Endodermal cell (in vitro differentiated cells): ENCODE data around the gene KRTAP4-4. TPM values are rescaled to one million over a fixed set of nuclear protein-coding genes. Genes with fewer than 3 reads are reported as not detected.
"Not testable (repeated sequence)": the region's sequence is repeated elsewhere in the genome, so short reads cannot be mapped to it uniquely, and the experiment has no call there.

Experiments used
- DNase-seq: peaks from one replicate; pipeline ENCODE4 v3.0.0-alpha.2; 2017
- H3K27ac ChIP-seq: 2 replicates; pipeline ENCODE4 v1.5.1; 2013; ENCODE audit warnings: mild to moderate bottlenecking, low read depth, low read length, moderate library complexity
- H3K27me3 ChIP-seq: 2 replicates; pipeline ENCODE4 v1.6.1; 2013; ENCODE audit warnings: mild to moderate bottlenecking, low read length, moderate library complexity; ENCODE audit not compliant: insufficient read depth, control insufficient read depth, poor library complexity, severe bottlenecking
- H3K36me3 ChIP-seq: 2 replicates; pipeline ENCODE4 v1.7.0; 2013; ENCODE audit warnings: mild to moderate bottlenecking, low read length, moderate library complexity; ENCODE audit not compliant: control insufficient read depth, insufficient read depth
- H3K4me1 ChIP-seq: one replicate; pipeline ENCODE4 v1.7.0; 2013; ENCODE audit warnings: low read length; ENCODE audit not compliant: control insufficient read depth, insufficient read depth
- H3K4me3 ChIP-seq: 2 replicates; pipeline ENCODE4 v1.5.1; 2013; ENCODE audit warnings: mild to moderate bottlenecking, low read length, moderate library complexity
- H3K9ac ChIP-seq: 2 replicates; pipeline ENCODE4 v1.6.1; 2013; ENCODE audit warnings: mild to moderate bottlenecking, low read length, moderate library complexity; ENCODE audit not compliant: poor library complexity, severe bottlenecking; ENCODE audit errors: extremely low read depth
- H3K9me3 ChIP-seq: 2 replicates; pipeline ENCODE4 v1.6.1; 2013; ENCODE audit warnings: mild to moderate bottlenecking, low read length, moderate library complexity; ENCODE audit not compliant: control insufficient read depth
- H3K27ac Mint-ChIP-seq: 2 replicates; pipeline ENCODE4 v1.8.0; 2020; ENCODE audit warnings: mixed read lengths
- H3K27me3 Mint-ChIP-seq: 2 replicates; pipeline ENCODE4 v1.8.0; 2021; ENCODE audit warnings: mild to moderate bottlenecking, mixed read lengths; ENCODE audit not compliant: insufficient read depth
- H3K36me3 Mint-ChIP-seq: 2 replicates; pipeline ENCODE4 v1.8.0; 2020; ENCODE audit warnings: low read depth, mixed read lengths
- H3K4me1 Mint-ChIP-seq: 2 replicates; pipeline ENCODE4 v1.8.0; 2020; ENCODE audit warnings: mixed read lengths
- H3K4me3 Mint-ChIP-seq: 2 replicates; pipeline ENCODE4 v1.8.0; 2020; ENCODE audit warnings: mild to moderate bottlenecking, moderate library complexity, mixed read lengths
- H3K9me3 Mint-ChIP-seq: 2 replicates; pipeline ENCODE4 v1.8.0; 2020; ENCODE audit warnings: mild to moderate bottlenecking, mixed read lengths
- WGBS, 2 experiments: methylation state at CpG; one replicate each; pipeline versions ENCODE4 v1.1.5 to v1.1.7; 2013; ENCODE audit warnings: missing lambda C conversion rate in 2 of 2, mixed read lengths in 1 of 2; ENCODE audit not compliant: insufficient coverage in 1 of 2, insufficient read length in 1 of 2; 5-methylcytosine and 5-hydroxymethylcytosine counted together
- total RNA-seq, 2 donors: library from RNA; stranded (reverse); fragmentation: NEBNext Ultra II Directional in 1 of 2; extraction: Animal tissue kit (Norgen Biotek cat#: 25700) in 1 of 2; gene quantifications; 2 replicates in 1 of 2; 3 replicates in 1 of 2; pipeline ENCODE4 v1.2.1, GENCODE V29; 2021
- TF ChIP-seq, protein P1 (sequence below): fragments of 200-600 bp; sonication (generic); conservative IDR thresholded peaks from 2 replicates; pipeline ENCODE4 v1.5.0; 2021; ENCODE audit warnings: antibody characterized with exemption, mild to moderate bottlenecking

KRTAP4-4 gene
- total RNA-seq, 2 donors from 2014 or later: not detected

DNA sequence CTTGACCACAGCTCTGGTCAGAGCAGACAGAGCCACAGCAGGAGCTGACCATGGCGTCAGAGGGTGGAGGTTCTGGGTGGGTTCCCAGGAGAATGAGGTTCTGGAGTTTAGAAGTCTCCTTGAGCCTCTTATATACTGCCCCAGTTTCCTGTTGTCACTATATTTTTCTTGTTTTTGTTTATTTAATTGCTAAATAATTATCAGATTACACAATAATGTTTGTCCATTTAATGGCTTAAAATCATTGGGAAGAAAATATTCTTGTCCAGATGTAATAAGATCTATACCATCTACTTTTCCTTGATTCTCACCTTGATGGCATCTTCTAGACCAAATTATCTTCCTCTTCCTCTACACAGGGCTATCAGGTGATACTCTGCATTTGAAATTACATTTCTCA lies 7.6 kb upstream of the KRTAP4-4 start, which contains the start of gene KRTAP4-3:
KRTAP4-3 (minus strand) TSS at position 101 of the 400 bp plus-strand sequence; CDS start at position 52, 49 bp downstream.
- Histone ChIP-seq H3K27me3 (no peaks in the 10 kb centered on the region), H3K4me3 (no peak within 1 kb of the TSS), H3K36me3 (no peaks in the 10 kb centered on the region), H3K4me1 (no peaks in the 10 kb centered on the region), H3K27ac (peak within 1 kb of the TSS; percentile 24), H3K9me3 (no peaks in the 10 kb centered on the region), H3K9ac (no peak within 1 kb of the TSS)
- H3K9me3 Mint-ChIP-seq: no peaks in the 10 kb centered on the region
- no peak within 1 kb of the TSS for H3K4me3 Mint-ChIP-seq
- no peak within 1 kb of the TSS for H3K27ac Mint-ChIP-seq
- 80% methylated on average over 1 of the region's 1 CpG; no CpG with 5 or more reads in 1 of the 2 experiments for whole genome bisulfite sequencing, 2 experiments
- TF ChIP-seq, protein P1, sequence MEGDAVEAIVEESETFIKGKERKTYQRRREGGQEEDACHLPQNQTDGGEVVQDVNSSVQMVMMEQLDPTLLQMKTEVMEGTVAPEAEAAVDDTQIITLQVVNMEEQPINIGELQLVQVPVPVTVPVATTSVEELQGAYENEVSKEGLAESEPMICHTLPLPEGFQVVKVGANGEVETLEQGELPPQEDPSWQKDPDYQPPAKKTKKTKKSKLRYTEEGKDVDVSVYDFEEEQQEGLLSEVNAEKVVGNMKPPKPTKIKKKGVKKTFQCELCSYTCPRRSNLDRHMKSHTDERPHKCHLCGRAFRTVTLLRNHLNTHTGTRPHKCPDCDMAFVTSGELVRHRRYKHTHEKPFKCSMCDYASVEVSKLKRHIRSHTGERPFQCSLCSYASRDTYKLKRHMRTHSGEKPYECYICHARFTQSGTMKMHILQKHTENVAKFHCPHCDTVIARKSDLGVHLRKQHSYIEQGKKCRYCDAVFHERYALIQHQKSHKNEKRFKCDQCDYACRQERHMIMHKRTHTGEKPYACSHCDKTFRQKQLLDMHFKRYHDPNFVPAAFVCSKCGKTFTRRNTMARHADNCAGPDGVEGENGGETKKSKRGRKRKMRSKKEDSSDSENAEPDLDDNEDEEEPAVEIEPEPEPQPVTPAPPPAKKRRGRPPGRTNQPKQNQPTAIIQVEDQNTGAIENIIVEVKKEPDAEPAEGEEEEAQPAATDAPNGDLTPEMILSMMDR: no peak
- no peaks in the 10 kb centered on the region for H3K4me1 Mint-ChIP-seq
- H3K27me3 Mint-ChIP-seq: peaks cover 4% of the 10 kb centered on the region
- DNase-seq: no peak
- H3K36me3 Mint-ChIP-seq: no peaks in the 10 kb centered on the region

DNA sequence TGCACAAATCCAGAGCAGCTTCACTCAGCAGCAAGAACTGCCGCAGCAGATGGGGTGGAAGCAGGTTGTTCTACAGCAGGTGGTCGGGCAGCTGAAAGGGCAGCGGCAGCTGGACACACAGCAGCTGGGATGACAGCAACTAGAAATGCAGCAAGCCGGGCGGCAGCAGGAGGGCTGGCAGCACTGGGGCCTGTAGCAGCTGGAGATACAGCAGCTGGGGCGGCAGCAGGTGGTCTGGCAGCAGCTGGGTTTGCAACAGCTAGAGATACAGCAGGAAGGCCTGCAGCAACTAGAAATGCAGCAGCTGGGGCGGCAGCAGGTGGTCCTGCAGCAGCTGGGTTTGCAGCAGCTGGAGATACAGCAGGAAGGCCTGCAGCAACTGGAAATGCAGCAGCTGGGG lies 7.0 kb upstream of the KRTAP4-4 start:
- H3K36me3 ChIP-seq: no peaks in the 10 kb centered on the region
- no peak overlapping the region for H3K9ac ChIP-seq
- no peaks in the 10 kb centered on the region for H3K4me1 ChIP-seq
- H3K27me3 ChIP-seq: no peaks in the 10 kb centered on the region
- Mint-ChIP-seq H3K9me3 (no peaks in the 10 kb centered on the region), H3K27me3 (peaks cover 4% of the 10 kb centered on the region), H3K36me3 (no peaks in the 10 kb centered on the region), H3K27ac (no peak overlapping the region), H3K4me3 (no peak overlapping the region), H3K4me1 (no peaks in the 10 kb centered on the region)
- no peak overlapping the region for H3K4me3 ChIP-seq
- peak overlapping the region; percentile 24 for H3K27ac ChIP-seq
- no peak for DNase-seq
- TF ChIP-seq, protein P1: no peak
- H3K9me3 ChIP-seq: no peaks in the 10 kb centered on the region
- WGBS, 2 experiments: 85 to 90% methylated on average over 5 to 7 of the region's 7 CpGs

DNA sequence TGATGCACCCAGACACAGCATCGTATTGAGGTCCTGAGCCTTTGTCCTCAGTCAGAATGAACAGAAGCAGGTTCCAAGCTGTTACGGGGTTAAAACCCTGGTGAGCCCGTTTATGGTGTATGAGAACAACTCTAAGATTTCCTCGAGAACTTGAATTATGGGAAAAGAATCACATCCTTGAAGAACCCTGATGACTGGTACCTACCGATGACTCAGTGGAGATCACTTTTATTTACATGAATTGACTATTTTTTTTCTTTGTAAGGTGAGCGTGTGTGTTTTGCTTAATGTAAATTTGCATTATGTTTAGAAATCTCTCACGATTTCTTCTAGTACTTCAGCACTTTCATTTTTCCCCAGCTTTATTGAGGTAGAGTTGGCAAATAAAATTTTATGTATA lies 3.3 kb upstream of the KRTAP4-4 start:
- Mint-ChIP-seq H3K4me3 (no peak overlapping the region), H3K27ac (no peak overlapping the region), H3K9me3 (no peaks in the 10 kb centered on the region), H3K4me1 (peaks cover 4% of the 10 kb centered on the region), H3K27me3 (peaks cover 4% of the 10 kb centered on the region), H3K36me3 (no peaks in the 10 kb centered on the region)
- Histone ChIP-seq H3K27me3 (no peaks in the 10 kb centered on the region), H3K9ac (no peak overlapping the region), H3K9me3 (no peaks in the 10 kb centered on the region), H3K36me3 (no peaks in the 10 kb centered on the region), H3K27ac (no peak overlapping the region), H3K4me1 (no peaks in the 10 kb centered on the region), H3K4me3 (no peak overlapping the region)
- DNase-seq: no peak
- 89 to 91% methylated on average over 4 to 6 of the region's 7 CpGs for WGBS, 2 experiments
- TF ChIP-seq, protein P1: no peak

DNA sequence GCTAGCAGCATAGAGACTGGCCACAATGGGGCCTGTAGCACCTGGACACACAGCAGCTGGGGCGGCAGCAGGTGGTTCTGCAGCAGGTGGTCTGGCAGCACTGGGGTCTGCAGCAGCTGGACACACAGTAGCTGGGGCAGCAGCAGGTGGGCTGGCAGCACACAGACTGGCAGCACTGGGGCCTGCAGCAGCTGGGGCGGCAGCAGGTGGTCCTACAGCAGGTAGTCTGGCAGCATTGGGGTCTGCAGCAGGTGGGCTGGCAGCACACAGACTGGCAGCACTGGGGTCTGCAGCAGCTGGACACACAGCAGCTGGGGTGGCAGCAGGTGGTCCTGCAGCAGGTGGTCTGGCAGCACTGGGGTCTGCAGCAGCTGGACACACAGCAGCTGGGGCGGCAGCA lies 358 bp downstream of the KRTAP4-4 start:
- not testable (repeated sequence) for H3K9ac ChIP-seq, H3K9me3 ChIP-seq, DNase-seq, H3K4me3 ChIP-seq, H3K27ac ChIP-seq, H3K27ac Mint-ChIP-seq, H3K4me3 Mint-ChIP-seq, H3K9me3 Mint-ChIP-seq, H3K36me3 ChIP-seq, H3K4me1 Mint-ChIP-seq, H3K36me3 Mint-ChIP-seq, H3K4me1 ChIP-seq, H3K27me3 Mint-ChIP-seq, H3K27me3 ChIP-seq
- WGBS, 2 experiments: 88% methylated on average over 3 of the region's 3 CpGs; no CpG with 5 or more reads in 1 of the 2 experiments
